OCI-LY7 (cell line): Measurements from ENCODE around the gene STX18. TPM values are rescaled to one million over a fixed set of nuclear protein-coding genes. Genes with fewer than 3 reads are reported as not detected.

Experiments used
- BruUV-seq: library from RNA; stranded (reverse); fragments of 400-500 nt; replicated peaks from 2 replicates; lab custom pipeline; 2021; lab: Mats Ljungman, UMichigan
- CTCF ChIA-PET: fragments of 300-600 bp; sonication (Branson Sonifier 250); formaldehyde crosslinking; loops from one replicate; lab custom pipeline; 2022; ENCODE audit warnings: antibody characterized with exemption; ENCODE audit not compliant: unreplicated experiment; lab: Charles Lee
- POLR2A ChIA-PET: fragments of 300-600 bp; sonication (Branson Sonifier 250); formaldehyde crosslinking; loops from one replicate; lab custom pipeline; 2022; ENCODE audit warnings: antibody characterized with exemption; lab: Charles Lee
- DNase-seq: peaks from one replicate; pipeline ENCODE4 v3.0.0-alpha.2; 2015; ENCODE audit warnings: low spot score
- H2AFZ ChIP-seq: fragments of 200-600 bp; sonication (generic), shearing (Covaris generic); 2 replicates; pipeline ENCODE4 v1.6.1; 2014; ENCODE audit warnings: mild to moderate bottlenecking, antibody characterized with exemption, low read length, moderate library complexity
- H3K27ac ChIP-seq: fragments of 200-600 bp; sonication (generic); 2 replicates; pipeline ENCODE4 v1.5.1; 2014; ENCODE audit warnings: mixed run types, low read depth, mild to moderate bottlenecking, moderate library complexity, low read length, inconsistent platforms; ENCODE audit not compliant: poor library complexity, severe bottlenecking
- H3K36me3 ChIP-seq: fragments of 200-600 bp; sonication (generic); 2 replicates; pipeline ENCODE4 v1.6.1; 2014; ENCODE audit warnings: mild to moderate bottlenecking, antibody characterized with exemption, low read length, moderate library complexity, mixed read lengths; ENCODE audit not compliant: insufficient read depth
- H3K4me1 ChIP-seq: fragments of 200-600 bp; sonication (generic); 2 replicates; pipeline ENCODE4 v1.5.1; 2014; ENCODE audit warnings: mild to moderate bottlenecking, low read length; ENCODE audit not compliant: insufficient read depth, poor library complexity, severe bottlenecking
- H3K4me2 ChIP-seq: fragments of 200-600 bp; sonication (generic); 2 replicates; pipeline ENCODE4 v1.6.1; 2014; ENCODE audit warnings: mild to moderate bottlenecking, low read length
- H3K4me3 ChIP-seq: fragments of 200-600 bp; sonication (generic); 2 replicates; pipeline ENCODE4 v1.5.1; 2014; ENCODE audit warnings: mild to moderate bottlenecking, low read depth, low read length; ENCODE audit not compliant: poor library complexity, severe bottlenecking
- H3K79me2 ChIP-seq: fragments of 200-600 bp; sonication (generic); 2 replicates; pipeline ENCODE4 v1.6.1; 2016; ENCODE audit warnings: low read depth, mild to moderate bottlenecking, low read length, moderate library complexity, mixed read lengths; ENCODE audit not compliant: insufficient read depth
- H3K9me2 ChIP-seq: fragments of 200-600 bp; sonication (generic); 2 replicates; pipeline ENCODE4 v1.6.1; 2016; ENCODE audit warnings: mild to moderate bottlenecking, low read length, mixed read lengths; ENCODE audit not compliant: insufficient read depth
- H3K9me3 ChIP-seq: fragments of 200-600 bp; sonication (generic); 2 replicates; pipeline ENCODE4 v1.6.1; 2014; ENCODE audit warnings: mild to moderate bottlenecking, mixed run types, low read length, mixed read lengths
- H4K20me1 ChIP-seq: fragments of 200-600 bp; sonication (generic); 2 replicates; pipeline ENCODE4 v1.6.1; 2014; ENCODE audit warnings: mild to moderate bottlenecking, antibody characterized with exemption, low read length, moderate library complexity, mixed read lengths; ENCODE audit not compliant: insufficient read depth
- EZH2phosphoT487 ChIP-seq: fragments of 200-600 bp; sonication (generic); IDR thresholded peaks from 2 replicates; pipeline ENCODE4 v1.6.1; 2018; ENCODE audit warnings: low read depth, borderline replicate concordance, mild to moderate bottlenecking, mixed run types, antibody characterized with exemption, low read length, moderate library complexity, mixed read lengths
- intact Hi-C: fragments of 100-400 bp; cut with micrococcal nuclease; formaldehyde crosslinking; loops from one replicate; pipeline ENCODE4 v1.10.0; 2022; ENCODE audit not compliant: unreplicated experiment
- total RNA-seq, 2 experiments: library from RNA; depleted of rRNA in 1 of 2; stranded (reverse); fragments of >200 nt in 1 of 2; shearing (Covaris generic) in 1 of 2; gene quantifications; 2 replicates each; pipeline ENCODE4 v1.2.3, GENCODE V29; 2014 to 2022
- TF ChIP-seq, protein P1 (sequence below): fragments of 200-600 bp; sonication (generic); conservative IDR thresholded peaks from 2 replicates; pipeline ENCODE4 v1.5.1; 2014; ENCODE audit warnings: mild to moderate bottlenecking, antibody characterized with exemption, low read length, moderate library complexity, mixed read lengths

The STX18 gene
- total RNA-seq, 2 experiments from 2014 or later: 30.6 to 35.2 TPM

DNA sequence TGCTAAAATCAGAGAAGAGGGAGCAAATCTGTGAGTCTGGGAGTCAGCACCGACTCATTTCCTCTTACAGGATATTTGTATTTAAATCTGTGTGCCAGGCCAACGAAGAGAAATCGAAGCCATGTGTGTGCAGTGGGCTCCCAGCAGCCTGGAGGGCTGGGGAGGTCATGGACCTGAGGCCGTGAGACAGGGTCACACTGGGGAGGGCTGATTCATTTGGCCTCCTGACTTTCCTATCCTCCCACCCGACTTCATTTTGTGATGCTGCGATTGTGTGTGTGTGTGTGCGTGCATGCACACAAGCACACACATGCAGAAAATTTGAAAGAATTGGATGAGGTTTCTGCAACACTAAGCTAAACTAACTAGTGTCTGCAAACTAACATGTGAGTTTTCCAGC, 48.7 kb upstream of the STX18 start:
- ChIA-PET POLR2A (no interaction called here), CTCF (no interaction called here)
- TF ChIP-seq, protein P1, sequence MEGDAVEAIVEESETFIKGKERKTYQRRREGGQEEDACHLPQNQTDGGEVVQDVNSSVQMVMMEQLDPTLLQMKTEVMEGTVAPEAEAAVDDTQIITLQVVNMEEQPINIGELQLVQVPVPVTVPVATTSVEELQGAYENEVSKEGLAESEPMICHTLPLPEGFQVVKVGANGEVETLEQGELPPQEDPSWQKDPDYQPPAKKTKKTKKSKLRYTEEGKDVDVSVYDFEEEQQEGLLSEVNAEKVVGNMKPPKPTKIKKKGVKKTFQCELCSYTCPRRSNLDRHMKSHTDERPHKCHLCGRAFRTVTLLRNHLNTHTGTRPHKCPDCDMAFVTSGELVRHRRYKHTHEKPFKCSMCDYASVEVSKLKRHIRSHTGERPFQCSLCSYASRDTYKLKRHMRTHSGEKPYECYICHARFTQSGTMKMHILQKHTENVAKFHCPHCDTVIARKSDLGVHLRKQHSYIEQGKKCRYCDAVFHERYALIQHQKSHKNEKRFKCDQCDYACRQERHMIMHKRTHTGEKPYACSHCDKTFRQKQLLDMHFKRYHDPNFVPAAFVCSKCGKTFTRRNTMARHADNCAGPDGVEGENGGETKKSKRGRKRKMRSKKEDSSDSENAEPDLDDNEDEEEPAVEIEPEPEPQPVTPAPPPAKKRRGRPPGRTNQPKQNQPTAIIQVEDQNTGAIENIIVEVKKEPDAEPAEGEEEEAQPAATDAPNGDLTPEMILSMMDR: no peak
- TF ChIP-seq EZH2phosphoT487: no peak
- no TSS peak for BruUV-seq
- H3K4me1 ChIP-seq: no peaks in the 10 kb centered on the region
- H4K20me1 ChIP-seq: no peaks in the 10 kb centered on the region
- H3K79me2 ChIP-seq: no peaks in the 10 kb centered on the region
- H2AFZ ChIP-seq: no peak overlapping the region
- peaks cover 36% of the 10 kb centered on the region for H3K36me3 ChIP-seq
- H3K4me3 ChIP-seq: no peak overlapping the region
- peaks cover 14% of the 10 kb centered on the region; the same call in 1 of the 2 replicates for H3K9me3 ChIP-seq
- no peaks in the 10 kb centered on the region for H3K9me2 ChIP-seq
- DNase-seq: no peak
- no peak overlapping the region for H3K27ac ChIP-seq
- H3K4me2 ChIP-seq: no peak overlapping the region
- intact Hi-C loops: no loop called here

DNA sequence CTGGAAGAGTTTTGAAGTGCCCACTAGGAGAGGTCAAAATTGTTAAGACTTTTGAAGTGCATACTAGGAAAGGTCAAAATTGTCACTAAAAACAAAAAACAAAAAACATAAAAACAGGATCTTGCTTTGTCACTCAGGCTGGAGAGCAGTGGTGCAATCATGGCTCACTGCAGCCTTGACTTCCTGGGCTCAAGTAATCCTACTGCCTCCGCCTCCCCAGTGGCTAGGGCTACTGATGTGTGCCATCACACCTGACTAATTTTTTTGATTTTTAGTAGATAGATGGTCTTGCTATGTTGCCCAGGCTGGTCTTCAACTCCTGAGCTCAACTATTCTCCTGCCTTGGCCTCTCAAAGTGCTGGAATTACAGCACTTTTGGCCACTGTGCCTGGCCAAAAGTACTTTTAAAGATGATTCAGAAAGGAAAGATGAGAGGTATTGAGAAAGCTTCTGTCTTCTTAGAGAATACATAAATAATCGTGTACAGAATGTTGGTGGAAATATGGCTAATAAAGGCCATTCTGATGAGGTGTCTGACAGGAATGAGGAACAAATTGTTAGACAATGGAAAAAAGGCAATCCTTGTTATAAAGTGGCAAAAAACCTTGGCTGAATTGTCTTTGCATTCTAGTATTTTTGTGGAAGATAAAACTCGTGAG, 43.3 kb upstream of the STX18 start:
- H3K4me1 ChIP-seq: no peaks in the 10 kb centered on the region
- ChIA-PET POLR2A (interaction anchor here (0.6 to 1.5 kb wide), 2 partner anchors 22 to 45 kb away, joined by 3 read pairs; no protein-coding TSS in a partner anchor), CTCF (no interaction called here)
- H3K4me2 ChIP-seq: no peak overlapping the region
- H3K9me3 ChIP-seq: peaks cover 10% of the 10 kb centered on the region; the same call in 1 of the 2 replicates
- no peak overlapping the region for H2AFZ ChIP-seq
- H3K79me2 ChIP-seq: no peaks in the 10 kb centered on the region
- intact Hi-C loops: no loop called here
- no peaks in the 10 kb centered on the region for H4K20me1 ChIP-seq
- no peaks in the 10 kb centered on the region for H3K9me2 ChIP-seq
- BruUV-seq: no TSS peak
- no peak for DNase-seq
- H3K27ac ChIP-seq: no peak overlapping the region
- H3K36me3 ChIP-seq: peaks cover 18% of the 10 kb centered on the region
- TF ChIP-seq EZH2phosphoT487: no peak
- TF ChIP-seq, protein P1: no peak
- H3K4me3 ChIP-seq: no peak overlapping the region

DNA sequence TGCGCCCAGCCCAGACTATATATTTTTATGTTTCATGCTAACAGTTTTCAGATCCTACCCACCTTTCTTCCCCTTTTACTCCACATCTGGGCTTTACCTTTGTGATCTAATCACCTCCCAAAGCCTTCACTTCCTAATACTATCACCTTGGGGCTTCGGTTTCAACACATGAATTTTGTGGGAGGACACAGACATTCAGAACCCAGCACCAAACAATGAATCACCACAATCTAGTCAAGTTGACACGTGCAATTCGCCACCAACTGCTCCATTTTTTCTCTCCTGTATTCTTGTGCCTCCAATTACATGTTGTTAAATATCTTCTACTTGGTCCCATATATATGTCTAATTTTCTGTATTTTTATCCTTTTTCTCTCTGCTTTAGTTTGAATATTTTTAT, 41.8 kb upstream of the STX18 start:
- ChIA-PET CTCF (no interaction called here), POLR2A (interaction anchor here (0.6 to 1.5 kb wide), 3 partner anchors 15 to 147 kb away, joined by 3 to 5 read pairs (median 3); no protein-coding TSS in a partner anchor)
- peaks cover 10% of the 10 kb centered on the region; the same call in 1 of the 2 replicates for H3K9me3 ChIP-seq
- no peaks in the 10 kb centered on the region for H3K79me2 ChIP-seq
- peaks cover 32% of the 10 kb centered on the region for H3K36me3 ChIP-seq
- BruUV-seq: no TSS peak
- H2AFZ ChIP-seq: no peak overlapping the region
- no peak for DNase-seq
- intact Hi-C loops: no loop called here
- H3K9me2 ChIP-seq: no peaks in the 10 kb centered on the region
- no peak overlapping the region for H3K27ac ChIP-seq
- TF ChIP-seq, protein P1: no peak
- TF ChIP-seq EZH2phosphoT487: no peak
- H4K20me1 ChIP-seq: no peaks in the 10 kb centered on the region
- no peak overlapping the region for H3K4me3 ChIP-seq
- no peak overlapping the region for H3K4me2 ChIP-seq
- H3K4me1 ChIP-seq: no peaks in the 10 kb centered on the region
